Astrocyte (in vitro differentiated cells and primary cell): ENCODE data around the gene SPATA31C1.

Experiments
- CTCF ChIP-seq: IDR thresholded peaks from 2 replicates; pipeline ENCODE4 v1.5.1; 2011; ENCODE audit warnings: low read depth, mild to moderate bottlenecking, inconsistent platforms, low read length, moderate library complexity; ENCODE audit not compliant: insufficient read depth
- EZH2 ChIP-seq: IDR thresholded peaks from 2 replicates; pipeline ENCODE4 v1.6.1; 2012; ENCODE audit warnings: mild to moderate bottlenecking, low read length, inconsistent platforms; ENCODE audit not compliant: insufficient read depth

GRCh38 chr9:87887661-87888480 lies 29.9 kb upstream of the SPATA31C1 start:
- TF ChIP-seq CTCF (no peak), EZH2 (no peak)
